NCI-H526 (cell line): ENCODE results near the gene NEK6.

ENCODE experiments used
- DNase-seq, 2 experiments: peaks; one replicate each; lab custom pipeline; 2025; lab: John Stamatoyannopoulos, UW

Gene NEK6

DNA sequence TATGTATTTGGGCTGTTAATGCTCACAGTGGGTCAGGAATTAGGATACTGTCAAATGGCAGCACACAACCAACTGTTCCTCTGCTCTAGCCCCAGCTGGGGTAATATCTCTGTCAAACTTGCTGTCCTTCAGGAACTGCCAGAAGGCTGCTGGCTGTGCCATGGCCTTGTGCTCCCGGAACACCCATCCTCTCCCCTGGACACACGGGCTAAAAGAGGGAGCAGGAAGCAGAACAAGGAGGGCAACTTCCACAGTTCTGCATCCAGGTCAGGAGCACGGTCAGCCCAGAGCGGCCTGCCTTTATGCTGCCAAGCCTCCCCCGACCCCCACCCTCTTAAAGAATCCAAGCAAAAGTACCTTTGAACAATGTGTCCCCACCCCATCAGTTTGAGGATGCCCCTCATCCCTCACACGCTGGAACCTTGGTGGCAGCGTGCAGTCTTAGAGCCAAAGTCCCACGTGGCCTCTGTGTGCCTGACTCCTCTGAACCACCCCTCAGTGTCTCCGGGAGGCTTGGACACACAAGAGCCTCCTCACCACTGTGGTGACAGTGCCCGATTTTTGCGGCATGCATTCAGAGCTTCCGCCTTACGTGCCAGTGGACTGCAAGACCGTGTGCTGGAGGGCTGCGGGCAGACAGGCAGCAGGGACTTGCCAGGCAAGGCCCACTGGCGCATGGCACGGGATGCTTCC lies 96.7 kb downstream of the NEK6 start:
- no peak for DNase-seq

GRCh38 chr9:124355039-124355940 lies 97.5 kb downstream of the NEK6 start:
- no peak for DNase-seq

GRCh38 chr9:124355941-124356744 lies 98.4 kb downstream of the NEK6 start:
- DNase-seq, result no peak

DNA sequence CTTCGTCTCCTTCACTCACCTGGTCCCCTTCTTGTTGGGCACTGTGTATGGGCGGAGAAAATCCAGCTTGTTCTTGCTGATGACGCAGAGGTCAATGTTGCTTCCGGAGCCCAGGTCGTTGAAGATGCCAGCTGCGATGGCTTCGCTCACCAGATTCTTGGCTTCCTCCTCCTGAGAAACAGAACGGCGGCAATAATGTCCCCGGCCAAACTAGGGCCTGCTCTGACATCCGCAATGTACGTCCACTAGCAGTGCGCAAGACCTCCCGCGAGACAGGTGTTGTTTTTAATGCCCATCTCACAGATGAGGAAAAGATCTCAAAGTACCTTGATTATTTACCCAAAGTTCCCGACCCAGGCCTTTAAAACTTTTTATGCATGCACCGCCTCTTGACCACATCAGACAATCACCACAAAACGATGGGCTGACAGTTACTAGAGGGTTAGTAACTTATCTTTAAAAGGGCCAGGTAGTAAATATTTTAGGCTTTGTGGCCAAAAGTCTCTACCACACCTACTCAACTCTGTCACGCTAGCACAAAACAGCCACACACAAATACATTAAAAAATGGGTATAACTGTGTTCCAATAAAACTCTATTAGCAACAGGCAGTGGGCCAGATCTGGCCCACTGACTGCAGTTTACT lies 99.1 kb downstream of the NEK6 start:
- no peak for DNase-seq

GRCh38 chr9:124357721-124358361 lies 100.1 kb downstream of the NEK6 start:
- no peak for DNase-seq

- peak in 1 of 2 experiments; percentile 35 for DNase-seq
Observed at GRCh38 chr9:124358631-124359030, 100.9 kb downstream of the NEK6 start.

- no peak for DNase-seq
Observed at GRCh38 chr9:124359426-124359825, 101.7 kb downstream of the NEK6 start.

DNA sequence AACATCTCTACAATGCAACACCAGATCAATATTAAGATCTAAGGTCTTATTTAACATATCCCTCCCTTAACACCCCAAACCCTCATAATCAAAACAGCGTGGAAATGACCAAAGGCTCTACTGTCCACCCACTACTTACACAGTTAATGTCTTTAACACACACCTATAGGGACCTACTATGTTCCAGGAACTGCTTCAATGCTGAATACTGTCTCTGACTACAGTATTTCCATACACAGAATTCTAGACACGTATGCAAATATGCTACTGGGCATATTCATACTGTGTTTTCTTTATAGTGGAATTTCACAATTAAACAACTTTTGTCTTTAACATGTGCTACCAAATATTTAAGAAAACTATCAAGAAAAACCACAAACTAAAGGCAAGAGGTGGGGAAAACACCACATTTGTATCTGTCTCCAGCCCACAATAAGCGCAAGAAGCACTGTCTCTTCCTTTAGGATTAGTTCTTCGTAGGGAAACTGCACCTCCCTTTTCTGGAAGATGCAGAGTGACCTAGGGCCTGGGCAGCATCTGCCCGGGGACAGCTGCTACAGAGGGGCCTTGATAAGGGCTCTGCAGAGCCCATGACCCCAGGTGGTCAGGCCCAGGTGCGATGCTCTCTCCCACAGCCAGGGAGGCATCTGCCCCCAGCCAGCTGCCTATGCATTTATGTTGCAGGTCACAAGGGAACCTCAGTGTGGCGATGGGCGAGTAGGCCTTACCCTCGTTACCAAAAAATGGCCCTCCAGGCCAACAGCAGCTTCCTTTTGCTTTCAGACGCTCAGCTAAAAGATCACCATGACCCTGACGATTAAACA lies 102.3 kb downstream of the NEK6 start:
- peak; percentile 3 to 47 for DNase-seq

DNA sequence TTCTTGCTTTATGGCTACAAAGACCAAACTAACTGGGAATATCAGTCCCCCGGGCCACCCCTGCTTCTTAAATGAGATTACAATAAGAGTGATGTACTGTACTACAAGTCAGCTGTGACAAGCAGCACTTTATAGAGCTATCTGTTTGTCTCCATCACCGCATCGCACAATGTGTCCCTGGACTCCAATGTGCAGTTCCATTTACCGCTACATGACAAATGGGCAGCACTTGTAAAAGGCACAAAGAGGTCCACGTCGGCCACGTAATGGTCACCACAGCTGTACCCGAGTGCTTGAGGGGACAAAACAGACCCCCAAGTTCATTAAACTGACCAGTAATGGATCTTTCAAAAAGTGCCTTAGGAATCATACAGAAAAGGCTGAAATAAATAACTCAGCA lies 103.4 kb downstream of the NEK6 start:
- no peak for DNase-seq

DNA sequence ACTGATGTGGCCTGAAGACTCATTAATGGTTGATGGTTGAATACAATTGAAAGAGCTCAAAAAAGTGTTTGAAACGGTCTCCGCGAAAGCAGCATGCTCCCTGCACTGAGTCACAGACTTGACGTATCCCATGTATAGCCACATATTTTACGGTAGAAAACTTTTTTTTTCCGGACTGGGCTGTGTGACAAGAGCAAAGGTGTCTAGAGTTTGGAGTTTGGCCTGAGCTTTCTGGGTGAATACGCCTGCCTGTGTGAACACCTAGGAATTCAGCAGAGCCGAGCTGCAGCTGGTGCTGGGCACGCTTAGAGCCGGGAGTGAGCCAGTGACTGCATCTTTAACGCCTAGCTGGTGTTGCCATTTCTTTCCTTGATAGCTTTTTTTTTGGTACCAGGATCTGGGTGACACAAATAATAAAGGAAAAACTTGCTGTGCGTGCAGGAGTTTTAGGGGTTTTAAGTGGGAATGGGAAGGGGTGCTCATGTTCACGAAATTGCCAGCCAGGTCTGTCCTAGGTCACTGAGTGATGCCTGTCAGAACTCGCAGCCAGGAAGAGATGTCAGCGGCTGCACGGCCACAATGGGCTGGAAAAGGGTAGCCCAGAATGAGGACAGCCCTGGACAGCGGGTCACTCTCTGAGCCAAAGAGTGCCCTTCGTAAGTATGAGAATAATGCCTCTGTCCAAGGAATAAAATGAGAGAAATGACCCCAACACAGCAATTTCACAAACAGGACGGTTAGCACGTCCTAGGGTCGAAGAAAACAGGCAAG lies 105.8 kb downstream of the NEK6 start:
- no peak for DNase-seq

GRCh38 chr9:124364141-124364540 lies 106.4 kb downstream of the NEK6 start:
- no peak for DNase-seq

DNA sequence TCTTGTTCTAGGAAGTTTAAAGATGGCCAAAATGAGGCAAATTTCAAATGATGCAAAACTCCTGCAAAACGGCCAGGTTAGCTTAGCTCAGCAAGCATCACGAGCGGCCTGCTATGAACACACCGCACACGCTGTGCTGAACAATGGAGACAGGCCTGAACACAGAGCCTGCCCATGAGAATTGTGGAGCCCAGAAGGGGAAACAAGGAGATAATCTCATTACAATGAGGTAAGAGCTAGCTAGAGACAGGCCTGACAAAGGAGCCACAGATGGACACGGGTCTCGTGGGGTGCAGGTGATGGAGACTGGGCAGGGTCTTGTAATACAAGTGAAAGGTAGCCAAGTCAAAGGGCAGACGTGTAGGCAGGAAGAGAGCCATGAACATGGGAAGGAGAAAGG lies 107.3 kb downstream of the NEK6 start:
- no peak for DNase-seq

GRCh38 chr9:124366476-124367220 lies 108.9 kb downstream of the NEK6 start:
- no peak for DNase-seq

DNA sequence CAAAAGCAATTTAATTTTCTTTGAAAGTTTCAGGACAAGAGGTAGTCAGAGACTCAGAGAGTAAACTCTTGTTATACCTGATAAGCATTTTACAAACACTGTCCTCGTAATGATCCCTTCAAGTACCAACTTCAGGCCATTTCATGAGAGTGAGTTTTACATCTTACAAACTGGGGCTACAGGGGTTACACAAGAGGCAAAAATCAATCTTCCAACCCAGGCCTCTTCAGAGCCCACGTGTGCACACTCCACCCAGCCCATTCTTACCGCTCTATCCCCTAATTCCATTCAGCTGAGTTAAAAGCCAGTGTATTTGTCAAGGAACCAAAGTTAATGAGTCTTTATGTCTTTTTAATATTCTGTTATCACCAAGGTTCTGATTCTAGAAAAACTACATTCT lies 110.9 kb downstream of the NEK6 start:
- DNase-seq, result no peak

- DNase-seq, result no peak
Observed at GRCh38 chr9:124369231-124369797, 111.6 kb downstream of the NEK6 start.

GRCh38 chr9:124370896-124371582 lies 113.3 kb downstream of the NEK6 start:
- DNase-seq, result no peak

DNA sequence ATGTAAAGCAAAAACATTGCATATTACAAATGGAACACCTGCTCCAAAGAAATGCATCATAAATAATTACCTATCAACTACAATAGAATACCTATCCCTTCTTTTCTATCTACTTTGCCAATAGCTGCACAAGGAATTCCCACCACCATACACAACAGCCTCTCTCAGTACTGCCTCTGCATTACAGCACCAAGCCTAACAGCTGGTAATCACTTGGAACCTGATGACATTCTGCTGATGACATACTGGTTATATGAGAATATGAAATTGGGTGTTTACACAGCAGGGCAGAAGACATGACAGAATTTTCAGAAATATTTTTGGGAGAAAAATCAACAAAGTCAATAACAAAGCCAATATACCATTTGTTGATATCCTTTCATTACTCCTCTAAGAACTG lies 114.3 kb downstream of the NEK6 start:
- no peak for DNase-seq

GRCh38 chr9:124373386-124373785 lies 115.6 kb downstream of the NEK6 start:
- DNase-seq, result no peak
